ENCODE results near the gene KCTD10. TPM values are rescaled to one million over a fixed set of nuclear protein-coding genes. Genes with fewer than 3 reads are reported as not detected.

KCTD10 gene
- total RNA-seq, 1 experiment from 2014 or later: 23.4 TPM

GRCh38 chr12:109494348-109494881 lies 17.3 kb upstream of the KCTD10 start:
- DNase-seq (ENCODE audit: low spot score): peak; percentile 25

GRCh38 chr12:109493938-109494337 lies 16.8 kb upstream of the KCTD10 start:
- DNase-seq (ENCODE audit: low spot score): no peak

GRCh38 chr12:109493090-109493489 lies 16.0 kb upstream of the KCTD10 start:
- no peak for DNase-seq (ENCODE audit: low spot score)

- DNase-seq (ENCODE audit: low spot score): peak; percentile 52
These were observed 15.3 kb upstream of the KCTD10 start for GRCh38 chr12:109492371-109492770.

GRCh38 chr12:109491671-109492070 lies 14.6 kb upstream of the KCTD10 start:
- DNase-seq (ENCODE audit: low spot score): no peak

- DNase-seq (ENCODE audit: low spot score): no peak
These were observed 13.0 kb upstream of the KCTD10 start for GRCh38 chr12:109489955-109490565.

- DNase-seq (ENCODE audit: low spot score): no peak
These were observed 12.2 kb upstream of the KCTD10 start for GRCh38 chr12:109489016-109489954.

- no peak for DNase-seq (ENCODE audit: low spot score)
These were observed 11.1 kb upstream of the KCTD10 start for GRCh38 chr12:109488051-109488665.

GRCh38 chr12:109487181-109488050 lies 10.3 kb upstream of the KCTD10 start:
- DNase-seq (ENCODE audit: low spot score): no peak

- DNase-seq (ENCODE audit: low spot score): no peak
These were observed 8.1 kb upstream of the KCTD10 start for GRCh38 chr12:109485201-109485600.

GRCh38 chr12:109483346-109483745 lies 6.2 kb upstream of the KCTD10 start:
- no peak for DNase-seq (ENCODE audit: low spot score)

- no peak for DNase-seq (ENCODE audit: low spot score)
These were observed 5.8 kb upstream of the KCTD10 start for GRCh38 chr12:109482894-109483293.

- no peak for DNase-seq (ENCODE audit: low spot score)
These were observed 5.4 kb upstream of the KCTD10 start for GRCh38 chr12:109482491-109482890.

- no peak for DNase-seq (ENCODE audit: low spot score)
These were observed 4.8 kb upstream of the KCTD10 start for GRCh38 chr12:109481863-109482262.

- no peak for DNase-seq (ENCODE audit: low spot score)
These were observed 3.3 kb upstream of the KCTD10 start for GRCh38 chr12:109480356-109480755.

- DNase-seq (ENCODE audit: low spot score): no peak
These were observed 2.7 kb upstream of the KCTD10 start for GRCh38 chr12:109479761-109480160.

GRCh38 chr12:109477963-109478315 lies 839 bp upstream of the KCTD10 start:
- no peak for DNase-seq (ENCODE audit: low spot score)

GRCh38 chr12:109476807-109477184 lies 304 bp downstream of the KCTD10 start:
- no peak for DNase-seq (ENCODE audit: low spot score)

GRCh38 chr12:109475993-109476806 lies 900 bp downstream of the KCTD10 start:
- no peak for DNase-seq (ENCODE audit: low spot score)

GRCh38 chr12:109475121-109475520 lies 2.0 kb downstream of the KCTD10 start:
- no peak for DNase-seq (ENCODE audit: low spot score)
